ENCODE data around the gene CASS4.

The CASS4 gene

GRCh38 chr20:56417402-56417801, 5.3 kb downstream of the CASS4 start:
- TF ChIP-seq CTCF (conservative IDR thresholded peaks at IDR 0.05; ENCODE audit: low read length), result no peak
- no peak for DNase-seq (ENCODE audit: low read depth)
- no peak overlapping the region for H3K4me3 ChIP-seq (ENCODE audit: low read length)

GRCh38 chr20:56417911-56418310, 5.9 kb downstream of the CASS4 start:
- TF ChIP-seq CTCF (conservative IDR thresholded peaks at IDR 0.05; ENCODE audit: low read length), result no peak
- peak; percentile 29 for DNase-seq (ENCODE audit: low read depth)
- no peak overlapping the region for H3K4me3 ChIP-seq (ENCODE audit: low read length)

- no peak overlapping the region for H3K4me3 ChIP-seq (ENCODE audit: low read length)
- no peak for TF ChIP-seq CTCF (conservative IDR thresholded peaks at IDR 0.05; ENCODE audit: low read length)
- DNase-seq (ENCODE audit: low read depth), result peak; percentile 51
Measured at GRCh38 chr20:56418385-56418861, 6.4 kb downstream of the CASS4 start.

- no peak overlapping the region for H3K4me3 ChIP-seq (ENCODE audit: low read length)
- DNase-seq (ENCODE audit: low read depth), result no peak
- no peak for TF ChIP-seq CTCF (conservative IDR thresholded peaks at IDR 0.05; ENCODE audit: low read length)
Measured at GRCh38 chr20:56420028-56420427, 8.0 kb downstream of the CASS4 start.

- H3K4me3 ChIP-seq (ENCODE audit: low read length), result no peak overlapping the region
- DNase-seq (ENCODE audit: low read depth), result no peak
- TF ChIP-seq CTCF (conservative IDR thresholded peaks at IDR 0.05; ENCODE audit: low read length), result no peak
Measured at GRCh38 chr20:56420940-56421688, 9.1 kb downstream of the CASS4 start.

- H3K4me3 ChIP-seq (ENCODE audit: low read length), result no peak overlapping the region
- peak; percentile 58 for DNase-seq (ENCODE audit: low read depth)
- peak; percentile 12; the same call in 1 of the 2 replicates for TF ChIP-seq CTCF (conservative IDR thresholded peaks at IDR 0.05; ENCODE audit: low read length)
Measured at GRCh38 chr20:56422076-56422823, 10.2 kb downstream of the CASS4 start.

- H3K4me3 ChIP-seq (ENCODE audit: low read length), result no peak overlapping the region
- no peak for DNase-seq (ENCODE audit: low read depth)
- no peak for TF ChIP-seq CTCF (conservative IDR thresholded peaks at IDR 0.05; ENCODE audit: low read length)
Measured at GRCh38 chr20:56422824-56423189, 10.7 kb downstream of the CASS4 start.

Data from AG10803 (cell line).